ENCODE results near the gene TDRD15. TPM values are rescaled to one million over a fixed set of nuclear protein-coding genes. Genes with fewer than 3 reads are reported as not detected.

TDRD15 gene
- total RNA-seq, 1 donor from 2014 or later = not detected

Other genes starting within 250 kb of the TDRD15 start
- not detected for gene APOB, start 79.9 kb upstream of the TDRD15 start, total RNA-seq (ENCODE audit: unreplicated experiment)

Measured in glutamatergic neuron (in vitro differentiated cells).